Stimulated activated CD4-positive, alpha-beta T cell treated with anti-CD3 and anti-CD28 coated beads, Interleukin-15, amount 100 ng/mL, for 1 hour (primary cell): ENCODE data around the gene TSPAN11.
"Not testable (repeated sequence)": the region's sequence is repeated elsewhere in the genome, so short reads cannot be mapped to it uniquely, and the experiment has no call there.

Experiments used
- DNase-seq, 2 donors: peaks; one replicate each; pipeline ENCODE4 v3.0.0-alpha.2; 2020; ENCODE audit warnings: low read depth in 1 of 2, low spot score in 1 of 2

TSPAN11 gene

DNA sequence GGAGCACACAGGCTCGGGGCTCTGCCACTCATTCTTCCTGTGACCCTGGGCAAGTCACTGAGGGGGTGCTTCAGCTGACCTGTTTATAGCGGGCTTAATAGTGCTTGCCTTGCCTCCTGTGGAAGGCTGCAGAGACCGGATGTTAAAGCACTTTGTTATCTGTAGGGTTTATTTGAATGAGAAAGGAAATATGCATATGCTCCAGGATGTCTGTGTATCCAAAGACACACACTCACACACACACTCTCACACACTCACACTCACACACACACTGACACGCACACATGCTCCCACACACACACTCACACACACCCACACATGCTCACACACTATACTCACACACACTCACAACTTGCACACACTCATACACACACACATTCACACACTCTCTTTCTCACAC lies 91.0 kb downstream of the TSPAN11 start:
- DNase-seq: no peak

DNA sequence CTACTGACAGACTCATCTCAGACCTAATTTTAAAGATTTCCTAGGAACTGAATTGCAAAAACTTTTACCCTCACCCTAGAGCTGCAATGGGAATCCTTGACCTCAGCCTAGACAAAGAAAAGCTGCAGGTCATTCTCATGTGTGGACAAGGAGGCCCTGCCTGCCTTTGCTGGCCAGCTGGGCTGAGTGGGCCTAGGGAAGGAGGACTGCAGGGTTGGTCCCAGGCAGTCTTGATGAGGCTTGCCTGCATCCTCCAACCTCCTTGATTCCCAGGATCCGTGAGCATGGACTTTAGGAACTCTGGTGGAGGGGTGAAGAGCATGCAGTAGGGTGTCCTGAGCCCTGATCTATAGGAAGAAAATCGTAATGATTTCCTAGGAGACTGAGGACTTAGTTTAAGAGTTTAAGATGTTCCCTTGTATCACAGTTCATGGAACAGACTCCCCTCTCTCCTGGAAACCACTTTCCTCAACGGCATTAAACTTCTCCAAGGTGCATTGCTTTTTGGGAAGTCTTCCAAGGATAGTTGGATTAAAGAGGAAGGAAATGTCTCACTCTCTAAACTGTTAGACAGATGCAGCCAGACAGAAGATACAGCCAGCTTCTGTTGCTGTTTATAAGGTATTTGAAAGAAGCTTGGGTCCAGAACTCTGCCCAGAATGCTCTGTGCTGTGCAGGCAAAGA lies 91.7 kb downstream of the TSPAN11 start:
- DNase-seq: no peak

GRCh38 chr12:31018790-31019505 lies 92.4 kb downstream of the TSPAN11 start:
- no peak for DNase-seq

DNA sequence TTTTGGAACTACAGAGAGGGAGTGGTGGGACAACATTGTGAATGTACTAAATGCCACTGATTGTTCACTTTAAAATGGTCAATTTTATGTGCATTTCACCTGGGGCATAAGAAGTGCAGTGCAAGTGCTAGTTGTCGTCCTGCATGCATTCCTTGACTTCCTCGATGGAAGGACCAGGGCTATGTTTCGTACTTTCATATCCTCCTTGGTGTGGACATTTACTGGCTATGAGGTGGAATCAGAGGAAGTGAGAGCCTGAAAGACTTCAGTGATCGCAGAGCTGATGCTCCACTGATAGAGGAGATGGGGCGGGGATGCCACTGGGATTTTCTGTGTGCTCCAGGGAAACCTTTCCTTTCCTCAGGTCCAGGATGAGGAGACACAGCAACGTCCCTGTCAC lies 93.0 kb downstream of the TSPAN11 start:
- DNase-seq: no peak

DNA sequence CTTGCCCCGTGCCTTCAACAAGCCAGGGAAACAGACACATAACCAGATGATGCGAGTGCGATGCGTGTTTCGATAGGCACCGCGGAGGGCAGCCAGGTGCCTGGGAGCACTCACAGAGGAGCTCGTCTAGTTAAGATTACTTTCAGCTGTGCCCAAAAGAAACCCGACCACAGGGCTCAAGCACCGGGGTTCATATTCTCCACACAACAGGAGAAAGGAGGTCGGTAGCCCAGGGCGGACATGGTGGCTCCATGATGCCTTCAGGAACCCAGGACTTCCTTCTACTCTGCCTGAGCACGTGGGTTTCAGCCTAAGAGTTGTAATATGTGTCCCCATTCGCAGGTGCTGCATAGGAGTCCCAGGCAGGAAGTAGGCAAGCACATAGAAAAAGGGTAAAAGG lies 93.4 kb downstream of the TSPAN11 start:
- no peak for DNase-seq

GRCh38 chr12:31020385-31021166 lies 94.0 kb downstream of the TSPAN11 start:
- no peak for DNase-seq

- no peak for DNase-seq
Measured at GRCh38 chr12:31021181-31021580, 94.6 kb downstream of the TSPAN11 start.

- DNase-seq: no peak
Measured at GRCh38 chr12:31021809-31022494, 95.4 kb downstream of the TSPAN11 start.

DNA sequence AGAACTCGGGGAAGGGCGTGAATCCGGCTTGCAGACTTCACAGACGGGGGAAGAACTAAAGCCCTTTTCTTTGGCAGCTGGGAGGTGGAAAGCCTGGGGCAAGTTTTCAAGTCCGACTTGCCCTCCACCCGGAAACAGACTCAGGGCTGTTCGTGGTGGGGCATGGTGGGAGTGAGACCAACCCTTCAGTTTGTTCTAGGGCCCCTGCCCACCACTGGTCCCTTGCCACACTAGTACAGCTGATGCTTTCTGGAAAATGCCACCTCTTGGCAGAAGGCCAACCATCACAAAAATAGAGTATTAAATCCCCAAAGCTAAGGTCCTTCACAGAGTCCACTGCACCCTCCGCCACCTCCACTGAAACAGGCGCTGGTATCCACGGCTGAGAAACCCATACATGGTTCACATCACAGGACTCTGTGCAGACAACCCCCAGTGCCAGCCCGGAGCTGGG lies 96.8 kb downstream of the TSPAN11 start:
- DNase-seq: no peak

DNA sequence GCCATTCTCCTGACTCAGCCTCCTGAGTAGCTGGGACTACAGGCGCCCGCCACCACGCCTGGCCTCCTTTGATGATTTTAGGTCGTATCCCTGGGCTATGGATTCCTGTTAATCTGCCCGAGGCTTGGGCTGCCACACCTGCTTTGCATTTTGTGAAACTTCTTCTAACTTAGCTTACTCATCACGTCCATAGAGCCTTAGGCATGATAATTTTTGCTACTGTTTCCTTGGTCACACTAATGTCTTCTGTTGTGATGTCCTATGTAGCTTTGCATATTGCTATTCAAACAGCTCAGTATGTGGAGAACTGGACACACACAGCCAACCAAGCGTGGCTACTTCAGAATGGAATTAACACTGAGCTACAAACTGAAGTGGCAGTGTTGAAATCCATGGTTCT lies 99.7 kb downstream of the TSPAN11 start:
- DNase-seq: no peak

- not testable (repeated sequence) for DNase-seq
Measured at GRCh38 chr12:31027006-31027405, 100.5 kb downstream of the TSPAN11 start.

GRCh38 chr12:31029468-31029867 lies 102.9 kb downstream of the TSPAN11 start:
- DNase-seq: no peak

DNA sequence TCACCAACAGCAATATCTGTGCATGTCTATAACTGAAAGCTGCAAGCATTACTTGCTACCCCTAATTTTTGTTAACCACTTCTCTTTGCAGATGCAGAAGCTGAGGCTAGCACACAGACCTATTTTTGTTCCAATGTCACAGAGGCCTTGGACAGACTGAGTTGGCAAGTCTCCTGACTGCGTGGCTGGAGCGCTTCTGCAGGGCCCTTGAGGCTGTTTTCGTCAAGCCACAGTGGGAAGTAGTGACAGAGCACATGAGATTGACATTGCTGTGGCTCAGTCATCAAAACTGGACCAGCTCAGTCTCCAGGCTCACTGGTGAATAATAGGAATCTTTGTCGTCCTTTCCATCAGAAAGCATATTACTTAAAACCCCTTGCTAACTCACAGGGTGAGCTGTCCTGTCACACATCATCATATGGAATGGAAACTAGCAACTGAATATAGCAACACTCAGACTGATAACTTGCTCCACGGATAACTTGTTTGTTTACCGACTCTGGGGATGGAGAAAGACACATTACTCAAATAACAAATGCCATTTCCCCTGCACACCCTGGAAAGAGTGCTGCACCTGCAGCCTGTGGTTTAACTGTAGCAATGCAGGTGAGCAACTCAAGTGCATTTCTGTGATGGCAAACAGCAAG lies 103.5 kb downstream of the TSPAN11 start:
- DNase-seq: no peak

DNA sequence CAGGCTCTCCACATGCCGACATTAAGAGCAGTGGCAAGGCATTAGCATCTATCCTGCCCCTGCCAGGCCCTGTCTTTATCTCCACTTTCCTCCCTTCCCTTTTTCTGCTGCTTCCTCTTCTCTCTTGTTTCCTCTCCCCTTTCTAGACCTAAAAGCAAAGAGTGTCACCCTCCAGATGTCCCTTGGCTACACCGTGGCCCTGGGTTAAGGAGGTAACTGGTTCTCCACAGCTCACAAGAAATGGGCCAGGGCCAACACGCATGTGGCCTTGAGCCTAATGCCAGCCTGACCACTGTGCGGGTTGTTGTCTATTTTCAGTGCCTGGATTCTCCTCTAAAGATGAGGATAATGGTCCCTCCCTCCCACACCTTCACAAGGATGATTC lies 105.4 kb downstream of the TSPAN11 start:
- no peak for DNase-seq

DNA sequence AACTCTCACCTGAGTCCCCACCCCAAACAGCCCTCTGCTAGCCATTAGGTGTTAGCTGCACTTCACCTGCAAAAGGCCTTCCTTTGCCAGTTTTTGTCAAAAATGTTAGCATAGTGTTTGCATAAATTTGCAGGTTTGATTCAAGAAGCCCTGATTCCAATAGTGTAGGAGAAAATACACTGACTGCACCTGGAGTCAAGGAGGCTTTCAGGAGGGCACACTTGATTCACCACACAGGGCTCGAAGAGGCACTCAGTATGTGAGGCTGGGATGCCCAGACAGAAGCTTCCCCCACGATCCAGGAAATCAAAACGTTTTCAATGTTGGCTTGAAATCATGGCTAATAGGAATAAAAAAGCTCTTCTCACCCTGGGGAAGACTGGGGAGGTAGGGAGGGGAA lies 106.6 kb downstream of the TSPAN11 start:
- no peak for DNase-seq

DNA sequence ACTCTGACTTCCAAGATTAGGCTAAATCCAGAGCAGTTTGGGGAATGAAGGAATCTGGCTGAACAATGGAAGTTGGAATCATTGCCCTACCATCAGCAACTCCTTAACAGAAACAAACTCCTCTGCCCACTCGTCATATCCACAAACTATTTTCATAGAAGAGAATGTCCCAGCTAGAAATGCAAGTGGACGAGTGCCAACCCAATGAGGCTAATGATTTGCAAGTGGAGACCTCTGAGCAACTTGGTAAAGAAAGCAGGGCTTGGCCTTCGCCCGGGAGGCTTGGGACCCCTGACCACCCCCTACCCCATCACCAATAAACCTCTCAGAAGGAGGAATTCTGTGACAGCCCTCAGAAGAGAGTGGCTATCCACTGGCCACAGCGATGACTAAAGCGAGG lies 107.1 kb downstream of the TSPAN11 start:
- DNase-seq: no peak

GRCh38 chr12:31034372-31034771 lies 107.8 kb downstream of the TSPAN11 start:
- no peak for DNase-seq

GRCh38 chr12:31035226-31035625 lies 108.7 kb downstream of the TSPAN11 start:
- no peak for DNase-seq

- DNase-seq: no peak
Measured at GRCh38 chr12:31035967-31036665, 109.6 kb downstream of the TSPAN11 start.

DNA sequence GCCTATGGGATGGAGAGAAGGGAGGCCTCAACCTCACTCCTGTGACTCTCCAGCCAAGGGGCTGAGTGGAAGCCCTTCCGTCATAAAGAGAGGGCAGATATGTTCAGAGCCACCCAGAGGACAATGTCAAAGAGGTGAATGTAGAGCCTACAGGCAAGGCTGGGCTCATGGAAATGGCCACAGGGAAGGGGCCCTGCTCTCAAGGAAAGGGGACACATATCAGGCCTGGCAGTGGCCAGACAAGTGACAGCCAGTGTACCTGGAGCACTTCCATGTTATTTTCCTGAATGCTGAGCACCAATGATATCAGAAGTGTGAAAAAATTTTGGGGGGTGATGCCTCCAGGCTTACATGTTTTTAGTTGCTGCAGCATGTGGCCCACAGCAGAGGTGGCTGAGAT lies 110.5 kb downstream of the TSPAN11 start:
- DNase-seq: no peak
